OCI-LY3 (cell line): ENCODE data around the gene TEX14.

ENCODE experiments used
- EZH2phosphoT487 ChIP-seq: fragments of 200-600 bp; shearing (Covaris generic); IDR thresholded peaks from 2 replicates; pipeline ENCODE4 v1.6.1; 2018; ENCODE audit warnings: antibody characterized with exemption, mixed run types, low read depth
- TF ChIP-seq, protein P1 (sequence below): fragments of 200-600, 300-600 bp; sonication (generic); IDR thresholded peaks from 2 replicates; pipeline ENCODE4 v1.5.1; 2014; ENCODE audit warnings: antibody characterized with exemption, low read length, low read depth

DNA sequence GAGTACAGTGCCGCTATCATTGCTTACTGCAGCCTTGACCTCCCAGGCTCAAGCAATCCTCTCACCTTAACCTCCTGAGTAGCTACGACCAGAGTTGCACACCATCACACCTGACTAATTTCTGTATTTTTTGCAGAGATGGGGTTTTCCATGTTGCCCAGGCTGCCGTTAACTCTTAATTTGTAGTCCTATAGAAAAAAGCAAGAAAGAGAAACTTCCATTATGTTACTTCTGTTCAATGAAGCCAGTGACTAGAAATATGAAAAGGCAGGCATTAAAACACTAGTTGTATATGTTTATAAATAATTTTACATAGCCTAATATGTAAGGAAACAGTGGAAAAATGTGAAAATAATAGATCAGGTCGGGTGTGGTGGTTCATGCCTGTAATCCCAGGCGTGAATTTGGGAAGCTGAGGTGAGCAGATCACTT is 10.2 kb upstream of the TEX14 start:
- TF ChIP-seq, protein P1, sequence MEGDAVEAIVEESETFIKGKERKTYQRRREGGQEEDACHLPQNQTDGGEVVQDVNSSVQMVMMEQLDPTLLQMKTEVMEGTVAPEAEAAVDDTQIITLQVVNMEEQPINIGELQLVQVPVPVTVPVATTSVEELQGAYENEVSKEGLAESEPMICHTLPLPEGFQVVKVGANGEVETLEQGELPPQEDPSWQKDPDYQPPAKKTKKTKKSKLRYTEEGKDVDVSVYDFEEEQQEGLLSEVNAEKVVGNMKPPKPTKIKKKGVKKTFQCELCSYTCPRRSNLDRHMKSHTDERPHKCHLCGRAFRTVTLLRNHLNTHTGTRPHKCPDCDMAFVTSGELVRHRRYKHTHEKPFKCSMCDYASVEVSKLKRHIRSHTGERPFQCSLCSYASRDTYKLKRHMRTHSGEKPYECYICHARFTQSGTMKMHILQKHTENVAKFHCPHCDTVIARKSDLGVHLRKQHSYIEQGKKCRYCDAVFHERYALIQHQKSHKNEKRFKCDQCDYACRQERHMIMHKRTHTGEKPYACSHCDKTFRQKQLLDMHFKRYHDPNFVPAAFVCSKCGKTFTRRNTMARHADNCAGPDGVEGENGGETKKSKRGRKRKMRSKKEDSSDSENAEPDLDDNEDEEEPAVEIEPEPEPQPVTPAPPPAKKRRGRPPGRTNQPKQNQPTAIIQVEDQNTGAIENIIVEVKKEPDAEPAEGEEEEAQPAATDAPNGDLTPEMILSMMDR: no peak
- no peak for TF ChIP-seq EZH2phosphoT487
